Activated CD4-positive, alpha-beta memory T cell treated with anti-CD3 and anti-CD28 coated beads, Interleukin-2, amount 10 ng/mL, durations not matched to agents 7 days and 5 days (primary cell): ENCODE data around the gene PLD1. TPM values are rescaled to one million over a fixed set of nuclear protein-coding genes. Genes with fewer than 3 reads are reported as not detected.
"Not testable (repeated sequence)": the region's sequence is repeated elsewhere in the genome, so short reads cannot be mapped to it uniquely, and the experiment has no call there.

Experiments
- CTCF ChIA-PET: fragments of 350-600 bp; sonication (Branson Sonifier 250); formaldehyde crosslinking; loops from one replicate; lab custom pipeline; 2021; ENCODE audit warnings: antibody characterized with exemption, inconsistent platforms; lab: Charles Lee
- POLR2A ChIA-PET: fragments of 350-600 bp; sonication (Branson Sonifier 250); formaldehyde crosslinking; loops from one replicate; lab custom pipeline; 2021; ENCODE audit warnings: antibody characterized with exemption; lab: Charles Lee
- DNase-seq: peaks from one replicate; pipeline ENCODE4 v3.0.0-alpha.2; 2020
- H3K27ac Mint-ChIP-seq: one replicate; pipeline ENCODE4 v1.8.0; 2021; ENCODE audit warnings: mild to moderate bottlenecking, mixed read lengths
- H3K27me3 Mint-ChIP-seq: one replicate; pipeline ENCODE4 v1.8.0; 2021; ENCODE audit warnings: mixed read lengths
- H3K36me3 Mint-ChIP-seq: one replicate; pipeline ENCODE4 v1.8.0; 2021; ENCODE audit warnings: low read depth, mixed read lengths
- H3K4me1 Mint-ChIP-seq: one replicate; pipeline ENCODE4 v1.8.0; 2021; ENCODE audit warnings: mixed read lengths
- H3K4me3 Mint-ChIP-seq: one replicate; pipeline ENCODE4 v1.8.0; 2021; ENCODE audit warnings: mild to moderate bottlenecking, mixed read lengths
- H3K9me3 Mint-ChIP-seq: one replicate; pipeline ENCODE4 v1.8.0; 2021; ENCODE audit warnings: mixed read lengths
- total RNA-seq, 2 experiments: library from RNA; stranded (reverse); gene quantifications; one replicate each; pipeline ENCODE4 v1.2.3, GENCODE V29; 2021

Gene PLD1
- total RNA-seq, 2 experiments from 2014 or later: 3.1 to 4.1 TPM

GRCh38 chr3:171748064-171748924, 62.0 kb downstream of the PLD1 start:
- Mint-ChIP-seq H3K27ac (no peak overlapping the region), H3K27me3 (peaks cover 24% of the 10 kb centered on the region), H3K36me3 (no peaks in the 10 kb centered on the region), H3K4me1 (no peaks in the 10 kb centered on the region), H3K9me3 (no peaks in the 10 kb centered on the region), H3K4me3 (no peak overlapping the region)
- ChIA-PET CTCF (no interaction called here), POLR2A (no interaction called here)
- DNase-seq: no peak

DNA sequence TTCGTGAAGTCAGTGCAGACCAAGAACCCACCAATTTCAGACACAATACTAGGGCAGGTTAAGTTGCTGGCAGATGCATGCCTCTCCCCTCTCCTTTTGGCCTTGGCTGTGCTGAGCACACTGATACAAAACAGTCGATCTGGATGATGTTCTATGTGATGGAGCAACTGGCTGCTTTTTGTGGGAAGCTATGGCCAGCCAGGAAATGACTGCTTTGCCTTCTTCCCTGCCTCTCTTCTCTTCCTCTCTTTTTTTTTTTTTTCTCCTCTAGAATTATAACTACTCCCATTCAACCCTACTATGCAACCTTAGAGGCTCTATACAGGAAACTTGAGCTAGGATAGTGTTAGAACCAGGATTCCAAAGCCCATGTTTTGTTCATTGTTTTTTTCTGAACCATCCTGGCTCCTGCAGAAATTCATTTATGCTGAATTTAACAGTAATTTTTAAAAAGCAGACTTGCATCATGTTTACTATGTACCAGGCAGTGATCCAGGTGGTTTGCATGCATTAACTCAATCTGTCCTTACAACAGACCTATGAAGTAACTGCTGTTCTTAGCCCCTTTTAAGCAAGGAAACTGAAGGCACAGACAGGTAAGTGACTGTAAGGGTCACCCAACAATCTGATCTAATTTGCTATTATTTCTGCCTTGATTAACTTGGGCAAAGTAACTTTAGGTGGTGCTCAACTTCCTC, 62.9 kb downstream of the PLD1 start:
- DNase-seq: no peak
- CTCF ChIA-PET: interaction anchor here (0.6 kb wide), 1 partner anchor 654 kb away, joined by 3 read pairs; no protein-coding TSS in a partner anchor
- Mint-ChIP-seq H3K27me3 (peaks cover 21% of the 10 kb centered on the region), H3K4me1 (no peaks in the 10 kb centered on the region), H3K4me3 (no peak overlapping the region), H3K36me3 (no peaks in the 10 kb centered on the region), H3K27ac (no peak overlapping the region), H3K9me3 (no peaks in the 10 kb centered on the region)
- POLR2A ChIA-PET: no interaction called here

GRCh38 chr3:171746320-171747222, 63.7 kb downstream of the PLD1 start:
- H3K36me3 Mint-ChIP-seq, H3K9me3 Mint-ChIP-seq, POLR2A ChIA-PET, CTCF ChIA-PET, H3K27ac Mint-ChIP-seq, H3K4me1 Mint-ChIP-seq, DNase-seq, H3K4me3 Mint-ChIP-seq: not testable (repeated sequence)
- peaks cover 19% of the 10 kb centered on the region for H3K27me3 Mint-ChIP-seq

DNA sequence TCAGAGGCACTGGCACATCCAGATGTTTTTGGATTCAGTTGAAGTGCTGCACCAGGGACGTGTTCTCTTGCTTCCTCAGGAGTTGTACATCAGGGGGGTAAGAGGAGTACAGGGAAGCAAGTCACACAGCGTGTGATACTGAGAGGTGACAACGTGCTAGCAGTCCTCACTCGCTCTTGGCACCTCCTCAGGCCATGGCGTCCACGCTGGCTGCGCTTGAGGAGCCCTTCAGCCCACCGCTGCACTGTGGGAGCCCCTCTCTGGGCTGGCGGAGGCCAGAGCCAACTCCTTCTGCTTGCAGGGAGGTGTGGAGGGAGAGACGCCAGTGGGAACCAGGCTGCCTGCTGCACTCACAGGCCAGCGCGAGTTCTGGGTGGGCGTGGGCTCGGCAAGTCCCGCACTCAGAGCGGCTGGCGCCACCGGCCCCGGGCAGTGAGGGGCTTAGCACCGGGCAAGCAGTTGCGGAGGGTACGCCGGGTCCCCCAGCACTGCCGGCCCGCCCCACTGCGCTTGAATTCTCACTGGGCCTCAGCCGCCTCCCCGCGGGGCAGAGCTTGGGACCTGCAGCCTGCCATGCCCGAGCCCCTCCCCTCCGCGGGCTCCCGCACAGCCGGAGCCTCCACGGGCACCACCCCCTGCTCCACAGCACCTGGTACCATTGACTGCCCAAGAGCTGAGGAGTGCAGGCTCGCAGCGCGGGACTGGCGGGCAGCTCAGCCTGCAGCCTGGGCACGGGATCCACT, 64.5 kb downstream of the PLD1 start:
- DNase-seq: no peak
- Mint-ChIP-seq H3K36me3 (no peaks in the 10 kb centered on the region), H3K4me3 (no peak overlapping the region), H3K27me3 (peaks cover 15% of the 10 kb centered on the region), H3K4me1 (no peaks in the 10 kb centered on the region), H3K27ac (no peak overlapping the region), H3K9me3 (no peaks in the 10 kb centered on the region)
- CTCF ChIA-PET: no interaction called here
- POLR2A ChIA-PET: no interaction called here

DNA sequence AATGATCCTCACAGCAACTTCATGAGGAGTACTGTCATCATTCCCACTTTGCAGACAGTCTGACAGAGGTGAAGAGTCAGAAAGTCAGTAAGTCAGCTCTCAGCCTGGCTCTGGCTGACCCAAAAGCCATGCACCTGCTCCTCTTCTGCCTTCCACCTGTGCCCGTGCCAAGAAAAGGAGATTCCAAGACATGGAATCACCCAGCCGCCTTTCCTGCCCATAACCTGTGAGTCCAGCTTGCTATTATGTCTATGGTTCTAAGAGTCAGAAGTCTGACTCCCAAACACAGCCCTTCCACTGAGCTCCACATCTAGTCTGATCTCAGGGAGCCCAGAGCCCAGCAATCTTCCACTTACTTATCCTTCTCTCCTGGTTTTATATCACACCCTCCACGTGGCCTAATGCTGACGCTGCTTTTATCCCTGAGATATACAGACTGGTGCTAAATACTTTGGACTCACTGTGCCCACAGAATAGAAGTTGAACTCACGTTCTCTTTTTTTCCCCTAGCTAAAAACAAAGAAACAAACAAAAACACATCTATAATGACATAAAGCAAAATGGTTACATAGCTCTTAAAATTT, 66.0 kb downstream of the PLD1 start:
- H3K4me1 Mint-ChIP-seq: no peaks in the 10 kb centered on the region
- no peak overlapping the region for H3K27ac Mint-ChIP-seq
- H3K27me3 Mint-ChIP-seq: peaks cover 11% of the 10 kb centered on the region
- no peak overlapping the region for H3K4me3 Mint-ChIP-seq
- ChIA-PET POLR2A (no interaction called here), CTCF (interaction anchor here (0.9 kb wide), 1 partner anchor 28 kb away, joined by 3 read pairs; no protein-coding TSS in a partner anchor)
- no peaks in the 10 kb centered on the region for H3K36me3 Mint-ChIP-seq
- no peak for DNase-seq
- no peaks in the 10 kb centered on the region for H3K9me3 Mint-ChIP-seq

DNA sequence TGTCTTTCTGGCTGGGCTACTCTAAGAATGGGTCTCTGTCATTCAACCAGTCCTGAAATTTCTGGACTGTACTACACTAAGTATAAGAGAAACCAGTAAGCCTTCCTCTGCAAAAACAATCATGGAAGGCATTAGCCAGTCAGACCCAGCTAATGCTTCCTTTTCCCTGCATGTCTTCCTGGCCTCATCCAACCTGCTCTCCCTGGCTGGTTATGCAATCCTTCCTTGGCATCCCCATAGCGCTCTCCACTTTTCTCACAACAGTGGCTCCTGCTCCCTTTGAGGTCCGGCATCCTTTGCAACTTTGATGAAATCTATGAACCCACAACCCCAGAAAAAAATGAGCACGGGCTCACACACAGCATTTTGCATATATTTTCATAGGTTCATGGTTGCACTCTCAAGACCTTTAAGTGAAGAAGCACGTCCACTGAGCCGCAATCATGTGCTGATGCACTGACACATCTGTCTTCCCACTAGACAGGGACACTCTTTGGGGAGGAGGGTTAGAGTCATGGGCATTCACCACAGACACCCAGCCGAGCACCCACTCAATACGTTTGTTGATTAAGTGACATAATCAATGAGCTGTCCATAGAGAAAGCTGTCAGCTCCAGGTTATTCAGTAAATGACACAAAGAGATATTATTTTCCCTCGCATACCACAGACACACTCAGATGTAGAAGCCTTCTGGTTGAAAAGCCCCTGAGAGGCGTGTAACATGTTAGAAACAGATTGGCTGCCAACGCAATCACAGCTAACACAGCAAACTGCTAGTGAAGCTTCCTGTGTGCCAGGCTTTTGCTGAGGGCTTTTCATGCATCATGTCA, 66.7 kb downstream of the PLD1 start:
- peaks cover 6% of the 10 kb centered on the region for H3K27me3 Mint-ChIP-seq
- no peak overlapping the region for H3K27ac Mint-ChIP-seq
- no peak overlapping the region for H3K4me3 Mint-ChIP-seq
- no peaks in the 10 kb centered on the region for H3K4me1 Mint-ChIP-seq
- POLR2A ChIA-PET: no interaction called here
- no peaks in the 10 kb centered on the region for H3K36me3 Mint-ChIP-seq
- no peaks in the 10 kb centered on the region for H3K9me3 Mint-ChIP-seq
- CTCF ChIA-PET: interaction anchor here (0.9 kb wide), 1 partner anchor 28 kb away, joined by 3 read pairs; no protein-coding TSS in a partner anchor
- no peak for DNase-seq

DNA sequence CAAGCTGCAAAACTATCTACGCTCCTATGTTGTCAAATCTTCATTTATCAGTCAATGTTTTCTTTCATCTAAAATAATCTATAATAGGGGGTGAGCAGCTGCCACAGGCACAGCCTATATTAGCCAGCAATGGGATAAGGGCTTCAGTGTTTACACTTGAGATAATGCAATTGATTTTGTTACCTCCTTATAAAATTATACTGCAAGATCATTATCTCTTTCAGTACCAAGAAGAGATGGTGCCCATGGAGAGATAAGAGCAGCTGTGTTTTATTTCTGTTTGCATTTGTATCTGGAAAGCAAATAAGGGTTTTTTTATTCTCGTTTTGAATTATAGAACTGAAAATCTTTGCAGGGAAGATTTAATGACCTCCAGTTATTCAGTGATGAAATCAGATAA, 68.9 kb downstream of the PLD1 start:
- Mint-ChIP-seq H3K36me3 (no peaks in the 10 kb centered on the region), H3K27ac (no peak overlapping the region), H3K9me3 (no peaks in the 10 kb centered on the region), H3K4me3 (no peak overlapping the region), H3K27me3 (peaks cover 4% of the 10 kb centered on the region), H3K4me1 (no peaks in the 10 kb centered on the region)
- no peak for DNase-seq
- POLR2A ChIA-PET: no interaction called here
- CTCF ChIA-PET: no interaction called here

DNA sequence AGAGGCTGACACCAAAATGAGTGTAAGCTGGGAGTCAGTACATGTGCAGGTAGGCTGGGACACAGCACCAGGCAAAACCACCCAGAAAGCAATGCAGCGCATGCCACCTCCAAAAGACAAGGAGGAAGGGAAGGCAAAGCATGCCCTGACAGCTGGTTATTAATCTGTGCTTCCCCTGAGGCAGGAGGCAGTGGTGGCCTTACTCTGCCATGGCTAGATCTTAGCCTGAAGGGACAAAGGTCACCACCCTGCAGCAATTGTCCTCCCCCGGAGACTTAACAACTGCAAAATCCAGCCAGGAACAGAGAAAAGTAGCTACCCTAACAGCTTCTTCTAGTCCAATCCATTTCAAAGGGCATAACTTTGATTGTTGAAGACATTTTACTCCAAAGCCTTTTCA, 73.7 kb downstream of the PLD1 start:
- H3K36me3 Mint-ChIP-seq: no peaks in the 10 kb centered on the region
- H3K9me3 Mint-ChIP-seq: no peaks in the 10 kb centered on the region
- H3K27me3 Mint-ChIP-seq: peaks cover 2% of the 10 kb centered on the region
- DNase-seq: no peak
- no peak overlapping the region for H3K27ac Mint-ChIP-seq
- POLR2A ChIA-PET: no interaction called here
- H3K4me1 Mint-ChIP-seq: no peaks in the 10 kb centered on the region
- CTCF ChIA-PET: no interaction called here
- H3K4me3 Mint-ChIP-seq: no peak overlapping the region

DNA sequence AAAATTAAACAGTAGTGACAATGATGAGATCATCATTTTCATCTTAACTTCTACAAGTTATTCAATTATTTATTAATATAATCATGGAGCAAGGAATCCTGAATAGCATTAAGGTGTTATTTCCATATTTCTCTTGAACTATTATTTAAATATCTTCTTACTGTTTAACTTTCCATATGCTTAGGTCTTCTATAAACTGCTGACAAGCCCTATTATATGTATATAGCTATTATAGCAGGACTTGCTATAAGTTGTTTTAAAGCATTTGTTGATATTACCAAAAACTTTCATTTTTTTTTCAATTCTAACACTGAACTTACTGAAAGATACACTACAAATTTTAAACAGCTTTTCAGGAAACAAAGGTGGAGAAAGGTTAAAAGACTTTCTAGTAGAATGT, 76.7 kb downstream of the PLD1 start:
- no peaks in the 10 kb centered on the region for H3K36me3 Mint-ChIP-seq
- ChIA-PET CTCF (no interaction called here), POLR2A (no interaction called here)
- no peaks in the 10 kb centered on the region for H3K4me1 Mint-ChIP-seq
- no peak for DNase-seq
- peaks cover 2% of the 10 kb centered on the region for H3K27me3 Mint-ChIP-seq
- H3K27ac Mint-ChIP-seq: no peak overlapping the region
- no peaks in the 10 kb centered on the region for H3K9me3 Mint-ChIP-seq
- no peak overlapping the region for H3K4me3 Mint-ChIP-seq

GRCh38 chr3:171732756-171733155, 77.5 kb downstream of the PLD1 start:
- Mint-ChIP-seq H3K36me3 (no peaks in the 10 kb centered on the region), H3K4me3 (no peak overlapping the region), H3K9me3 (no peaks in the 10 kb centered on the region), H3K4me1 (no peaks in the 10 kb centered on the region), H3K27ac (no peak overlapping the region), H3K27me3 (peaks cover 2% of the 10 kb centered on the region)
- ChIA-PET CTCF (no interaction called here), POLR2A (no interaction called here)
- DNase-seq: no peak

DNA sequence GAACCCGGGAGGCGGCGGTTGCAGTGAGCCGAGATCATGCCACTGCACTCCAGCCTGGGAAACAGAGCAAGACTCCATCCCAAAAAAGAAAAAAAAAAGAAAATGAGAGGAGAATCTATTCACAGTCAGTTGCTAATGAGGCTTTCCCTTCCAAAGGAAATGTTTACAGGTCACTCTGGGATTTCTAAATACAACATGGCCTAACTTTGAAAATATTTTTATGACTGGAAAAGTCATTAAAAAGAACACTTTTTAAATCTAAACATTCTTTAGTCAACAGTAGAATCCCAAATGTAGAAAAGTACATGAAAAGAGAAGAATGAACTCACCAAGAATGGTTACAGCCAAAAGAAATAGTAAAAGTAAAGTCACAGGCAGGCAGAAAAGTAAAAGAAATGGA, 78.6 kb downstream of the PLD1 start:
- ChIA-PET CTCF (no interaction called here), POLR2A (no interaction called here)
- Mint-ChIP-seq H3K36me3 (no peaks in the 10 kb centered on the region), H3K27ac (no peak overlapping the region), H3K9me3 (no peaks in the 10 kb centered on the region), H3K4me3 (no peak overlapping the region), H3K27me3 (peaks cover 2% of the 10 kb centered on the region), H3K4me1 (no peaks in the 10 kb centered on the region)
- DNase-seq: no peak
